ENCODE results near the gene KLHL2.
"Not testable (repeated sequence)": the region's sequence is repeated elsewhere in the genome, so short reads cannot be mapped to it uniquely, and the experiment has no call there.

The KLHL2 gene

DNA sequence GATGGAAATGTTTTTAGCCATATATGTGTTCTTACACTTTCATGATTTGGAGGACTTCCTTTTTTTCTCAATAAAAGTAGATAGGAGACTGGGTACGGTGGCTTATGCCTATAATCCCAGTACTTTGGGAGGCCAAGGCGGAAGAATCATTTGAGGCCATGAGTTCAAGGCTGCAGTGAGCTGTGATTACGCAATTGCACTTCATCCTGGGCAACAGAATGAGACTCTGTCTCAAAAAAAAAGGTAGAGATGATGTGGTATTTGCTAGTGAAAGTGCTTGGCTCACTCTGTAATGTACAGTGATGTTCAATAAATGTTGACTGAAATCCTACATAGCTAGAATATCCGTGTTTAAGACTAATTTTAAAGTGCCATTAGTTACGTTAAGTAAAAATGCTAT lies 27.4 kb downstream of the KLHL2 start:
- DNase-seq (ENCODE audit: low spot score), result no peak

- DNase-seq (ENCODE audit: low spot score), result not testable (repeated sequence)
Observed at GRCh38 chr4:165236852-165237251, 29.5 kb downstream of the KLHL2 start.

DNA sequence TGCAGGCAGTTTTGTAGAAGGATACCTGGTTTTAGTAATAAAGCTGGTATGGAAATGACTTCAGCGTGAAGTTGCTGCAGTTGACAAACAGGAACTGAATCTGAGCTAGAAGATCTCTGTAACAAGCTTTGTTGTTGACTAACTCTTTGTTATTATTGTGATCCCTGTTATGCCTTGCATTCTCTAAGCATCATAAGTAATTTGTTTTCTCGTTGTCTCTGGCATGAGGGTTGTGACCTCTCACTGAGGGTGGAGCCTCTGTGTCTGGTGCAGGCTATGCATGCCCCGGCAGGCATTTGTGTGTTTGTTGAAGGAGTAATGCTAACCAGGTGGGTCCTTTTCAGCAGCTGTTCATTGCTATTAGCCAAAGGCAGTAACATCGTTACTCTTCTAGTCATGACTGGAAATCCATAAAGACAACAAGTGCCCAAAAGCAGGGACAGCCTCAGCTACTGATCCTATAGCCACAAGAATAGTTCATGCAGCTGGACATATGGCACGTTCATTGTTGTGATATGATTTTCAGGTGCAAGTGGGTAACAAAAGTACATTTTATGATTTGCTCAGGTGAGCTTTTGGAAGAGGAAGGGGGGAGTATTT lies 30.8 kb downstream of the KLHL2 start:
- not testable (repeated sequence) for DNase-seq (ENCODE audit: low spot score)

GRCh38 chr4:165240761-165241160 lies 33.4 kb downstream of the KLHL2 start:
- not testable (repeated sequence) for DNase-seq (ENCODE audit: low spot score)

DNA sequence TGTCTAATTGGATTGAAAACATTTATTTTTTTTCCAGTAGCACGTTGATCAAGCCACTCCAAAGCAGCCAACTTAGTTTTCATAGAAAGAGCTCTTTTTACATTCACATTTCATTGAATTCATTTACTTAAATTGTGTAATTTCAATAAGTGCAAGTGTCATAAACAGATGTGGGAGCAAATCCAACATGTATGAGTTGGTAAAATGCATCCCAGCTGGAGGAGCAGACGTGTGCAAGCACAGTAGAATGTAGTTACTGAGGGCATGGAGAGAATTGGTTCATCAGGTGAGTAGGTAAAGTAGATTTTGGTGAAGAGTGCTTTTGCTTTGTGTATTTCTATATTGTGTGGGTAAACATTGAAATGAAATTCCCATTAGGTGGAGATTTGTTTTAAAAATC lies 36.8 kb downstream of the KLHL2 start:
- not testable (repeated sequence) for DNase-seq (ENCODE audit: low spot score)

- not testable (repeated sequence) for DNase-seq (ENCODE audit: low spot score)
Observed at GRCh38 chr4:165244587-165245186, 37.3 kb downstream of the KLHL2 start.

- DNase-seq (ENCODE audit: low spot score), result no peak
Observed at GRCh38 chr4:165248102-165248501, 40.7 kb downstream of the KLHL2 start.

GRCh38 chr4:165248904-165249303 lies 41.5 kb downstream of the KLHL2 start:
- DNase-seq (ENCODE audit: low spot score), result not testable (repeated sequence)

- not testable (repeated sequence) for DNase-seq (ENCODE audit: low spot score)
Observed at GRCh38 chr4:165254771-165255170, 47.4 kb downstream of the KLHL2 start.

GRCh38 chr4:165255439-165255838 lies 48.1 kb downstream of the KLHL2 start:
- DNase-seq (ENCODE audit: low spot score), result not testable (repeated sequence)

- DNase-seq (ENCODE audit: low spot score), result not testable (repeated sequence)
Observed at GRCh38 chr4:165256074-165256659, 48.8 kb downstream of the KLHL2 start.

- DNase-seq (ENCODE audit: low spot score), result not testable (repeated sequence)
Observed at GRCh38 chr4:165259776-165260175, 52.4 kb downstream of the KLHL2 start.

DNA sequence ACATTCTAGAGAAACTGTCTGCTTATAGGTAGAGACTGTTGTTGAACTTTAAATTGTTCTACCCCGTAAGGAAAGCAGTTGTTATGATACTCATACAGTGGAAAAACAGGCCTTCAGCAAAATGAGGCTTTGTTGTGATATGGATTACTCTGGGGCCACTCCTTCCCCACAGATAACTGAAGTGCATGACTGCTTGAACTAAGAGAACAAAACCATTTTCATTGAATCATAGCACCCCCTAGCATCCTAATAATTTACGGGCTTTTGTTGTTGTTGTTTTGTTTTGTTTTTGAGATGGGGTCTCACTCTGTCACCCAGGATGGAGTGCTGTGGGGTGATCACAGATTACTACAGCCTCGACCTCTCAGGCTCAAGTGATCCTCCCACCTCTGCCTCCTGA lies 54.9 kb downstream of the KLHL2 start:
- not testable (repeated sequence) for DNase-seq (ENCODE audit: low spot score)

- DNase-seq (ENCODE audit: low spot score), result not testable (repeated sequence)
Observed at GRCh38 chr4:165263466-165263865, 56.1 kb downstream of the KLHL2 start.

DNA sequence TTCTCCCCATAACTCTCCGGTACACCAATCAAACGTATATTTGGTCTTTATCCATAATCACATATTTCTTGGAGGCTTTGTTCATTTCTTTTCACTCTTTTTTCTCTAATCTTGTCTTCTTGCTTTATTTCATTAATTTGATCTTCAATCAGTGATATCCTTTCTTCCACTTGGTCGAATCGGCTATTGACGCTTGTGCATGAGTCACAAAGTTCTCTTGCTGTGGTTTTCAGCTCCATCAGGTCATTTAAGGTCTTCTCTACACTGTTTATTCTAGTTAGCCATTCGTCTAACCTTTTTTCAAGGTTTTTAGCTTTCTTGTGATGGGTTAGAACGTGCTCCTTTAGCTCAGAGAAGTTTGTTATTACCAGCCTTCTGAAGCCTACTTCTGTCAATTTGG lies 62.6 kb downstream of the KLHL2 start:
- DNase-seq (ENCODE audit: low spot score), result not testable (repeated sequence)

DNA sequence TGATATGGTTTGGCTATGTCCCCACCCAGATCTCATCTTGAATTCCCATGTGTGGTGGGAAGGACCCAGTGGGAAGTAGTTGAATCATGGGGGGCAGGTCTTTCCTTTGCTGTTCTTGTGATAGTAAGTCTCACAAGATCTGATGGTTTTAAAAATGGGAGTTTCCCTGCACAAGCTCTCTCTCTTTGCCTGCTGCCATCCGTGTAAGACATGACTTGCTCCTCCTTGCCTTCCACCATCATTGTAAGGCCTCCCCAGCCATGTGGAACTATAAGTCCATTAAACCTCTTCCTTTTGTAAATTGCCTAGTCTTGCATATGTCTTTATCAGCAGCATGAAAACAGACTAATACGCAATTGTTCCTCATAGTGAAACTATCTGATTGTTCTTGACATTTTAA lies 66.1 kb downstream of the KLHL2 start:
- not testable (repeated sequence) for DNase-seq (ENCODE audit: low spot score)

- not testable (repeated sequence) for DNase-seq (ENCODE audit: low spot score)
Observed at GRCh38 chr4:165275357-165275756, 68.0 kb downstream of the KLHL2 start.

DNA sequence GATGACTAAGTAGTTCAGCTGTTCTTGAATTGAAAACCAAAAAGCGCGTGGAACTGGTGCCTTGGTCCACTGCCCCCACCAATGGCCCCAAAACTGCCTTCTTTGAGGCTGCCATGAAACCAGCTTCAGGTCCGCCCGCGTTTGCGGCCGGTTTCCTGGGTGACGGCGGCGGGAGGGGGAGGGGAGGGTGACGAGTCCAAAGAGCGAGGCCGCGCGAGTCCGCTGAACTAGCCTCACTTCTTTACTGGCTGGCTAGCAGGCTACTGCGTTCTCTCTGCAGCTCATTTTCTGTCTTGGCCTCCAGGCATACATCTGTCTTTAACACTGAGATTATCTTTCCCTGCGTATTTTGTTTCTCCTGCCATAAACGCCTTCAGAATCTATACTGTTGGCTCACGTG lies 72.2 kb downstream of the KLHL2 start:
- not testable (repeated sequence) for DNase-seq (ENCODE audit: low spot score)

DNA sequence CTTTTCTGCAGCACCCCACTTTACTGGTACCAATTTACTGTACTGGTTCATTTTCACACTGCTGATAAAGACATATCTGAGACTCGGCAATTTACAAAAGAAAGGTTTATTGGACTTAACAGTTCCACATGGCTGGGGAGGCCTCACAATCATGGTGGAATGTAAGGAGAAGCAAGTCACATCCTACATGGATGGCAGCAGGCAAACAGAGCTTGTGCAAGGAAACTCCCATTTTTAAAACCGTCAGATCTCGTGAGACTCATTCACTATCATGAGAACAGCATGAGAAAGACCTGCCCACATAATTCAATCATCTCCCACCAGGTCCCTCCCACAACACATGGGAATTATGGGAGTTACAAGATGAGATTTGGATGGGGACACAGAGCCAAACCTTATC lies 77.3 kb downstream of the KLHL2 start:
- not testable (repeated sequence) for DNase-seq (ENCODE audit: low spot score)

GRCh38 chr4:165286619-165287340 lies 79.4 kb downstream of the KLHL2 start:
- not testable (repeated sequence) for DNase-seq (ENCODE audit: low spot score)

- no peak for DNase-seq (ENCODE audit: low spot score)
Observed at GRCh38 chr4:165288226-165288625, 80.9 kb downstream of the KLHL2 start.

- no peak for DNase-seq (ENCODE audit: low spot score)
Observed at GRCh38 chr4:165288639-165289422, 81.5 kb downstream of the KLHL2 start.

Data from germinal center (tissue), 1 donor.